Right forelimb (tissue), 1 donor: ENCODE data around the gene CCDC142.
A peak's percentile ranks its signal among the peaks of the same experiment; 100 is the strongest.

Experiments used
- DNase-seq: peaks from one replicate; pipeline ENCODE4 v3.0.0-alpha.2; 2018

The CCDC142 gene

GRCh38 chr2:74482801-74483674 lies at the start of gene CCDC142, which contains the start of gene TTC31:
Gene CCDC142 (minus strand): TSS chr2:74482998. CDS start chr2:74482837, 161 bp downstream.
Gene TTC31 (plus strand): TSS chr2:74483081. CDS start chr2:74483096, 15 bp downstream.
- DNase-seq = peak; percentile 96

- no peak for DNase-seq
Observed at GRCh38 chr2:74532222-74532621, 49.4 kb upstream of the CCDC142 start.

- DNase-seq = no peak
Observed at GRCh38 chr2:74531666-74532065, 48.9 kb upstream of the CCDC142 start.

GRCh38 chr2:74530239-74531187 lies 47.7 kb upstream of the CCDC142 start:
- DNase-seq = peak; percentile 71

GRCh38 chr2:74529357-74530238 lies 46.8 kb upstream of the CCDC142 start, which contains the start of the genes AUP1 and HTRA2:
Gene AUP1 (minus strand): TSS chr2:74529706. CDS start chr2:74529629, 77 bp downstream.
Gene HTRA2 (plus strand): TSS chr2:74529933. CDS start chr2:74530007, 74 bp downstream.
- peak; percentile 99 for DNase-seq

- no peak for DNase-seq
Observed at GRCh38 chr2:74528600-74529356, 46.0 kb upstream of the CCDC142 start.

- no peak for DNase-seq
Observed at GRCh38 chr2:74527741-74528140, 44.9 kb upstream of the CCDC142 start.

- no peak for DNase-seq
Observed at GRCh38 chr2:74526649-74527230, 43.9 kb upstream of the CCDC142 start.

GRCh38 chr2:74525717-74526648 lies 43.2 kb upstream of the CCDC142 start, which contains the start of gene DQX1:
Gene DQX1 (minus strand): TSS chr2:74526231. CDS start chr2:74525729, 502 bp downstream.
- no peak for DNase-seq

GRCh38 chr2:74524955-74525716 lies 42.3 kb upstream of the CCDC142 start:
- no peak for DNase-seq

- no peak for DNase-seq
Observed at GRCh38 chr2:74524005-74524404, 41.2 kb upstream of the CCDC142 start.

- DNase-seq = no peak
Observed at GRCh38 chr2:74522516-74522915, 39.7 kb upstream of the CCDC142 start.

GRCh38 chr2:74516650-74517049 lies 33.9 kb upstream of the CCDC142 start:
- DNase-seq = no peak

- peak; percentile 83 for DNase-seq
Observed at GRCh38 chr2:74515981-74516633, 33.3 kb upstream of the CCDC142 start.

GRCh38 chr2:74515271-74515980 lies 32.6 kb upstream of the CCDC142 start:
- no peak for DNase-seq

GRCh38 chr2:74514368-74515270 lies 31.8 kb upstream of the CCDC142 start, which contains the start of gene TLX2:
Gene TLX2 (plus strand): TSS chr2:74514450. CDS start chr2:74514807, 357 bp downstream.
- no peak for DNase-seq
